Measurements from ENCODE around the gene ABHD2.
"Not testable (repeated sequence)": the region's sequence is repeated elsewhere in the genome, so short reads cannot be mapped to it uniquely, and the experiment has no call there.

Gene ABHD2

GRCh38 chr15:89121414-89121813 lies 33.2 kb downstream of the ABHD2 start:
- DNase-seq (ENCODE audit: low read depth): no peak

GRCh38 chr15:89122505-89123180 lies 34.4 kb downstream of the ABHD2 start:
- DNase-seq (ENCODE audit: low read depth): no peak

GRCh38 chr15:89123181-89123525 lies 34.9 kb downstream of the ABHD2 start:
- no peak for DNase-seq (ENCODE audit: low read depth)

- DNase-seq (ENCODE audit: low read depth): no peak
Observed at GRCh38 chr15:89125088-89125826, 37.0 kb downstream of the ABHD2 start.

GRCh38 chr15:89126009-89126408 lies 37.8 kb downstream of the ABHD2 start:
- no peak for DNase-seq (ENCODE audit: low read depth)

GRCh38 chr15:89127054-89127702 lies 38.9 kb downstream of the ABHD2 start:
- DNase-seq (ENCODE audit: low read depth): no peak

- DNase-seq (ENCODE audit: low read depth): no peak
Observed at GRCh38 chr15:89128320-89129122, 40.3 kb downstream of the ABHD2 start.

GRCh38 chr15:89129123-89129815 lies 41.0 kb downstream of the ABHD2 start:
- peak; percentile 29 for DNase-seq (ENCODE audit: low read depth)

- DNase-seq (ENCODE audit: low read depth): no peak
Observed at GRCh38 chr15:89129816-89130134, 41.5 kb downstream of the ABHD2 start.

- DNase-seq (ENCODE audit: low read depth): peak; percentile 24
Observed at GRCh38 chr15:89130201-89130600, 41.9 kb downstream of the ABHD2 start.

GRCh38 chr15:89131731-89132130 lies 43.5 kb downstream of the ABHD2 start:
- DNase-seq (ENCODE audit: low read depth): no peak

GRCh38 chr15:89132611-89133507 lies 44.6 kb downstream of the ABHD2 start:
- DNase-seq (ENCODE audit: low read depth): peak; percentile 11

GRCh38 chr15:89135387-89136077 lies 47.3 kb downstream of the ABHD2 start:
- DNase-seq (ENCODE audit: low read depth): not testable (repeated sequence)

- no peak for DNase-seq (ENCODE audit: low read depth)
Observed at GRCh38 chr15:89136078-89136806, 48.0 kb downstream of the ABHD2 start.

GRCh38 chr15:89136818-89137772 lies 48.8 kb downstream of the ABHD2 start:
- no peak for DNase-seq (ENCODE audit: low read depth)

- no peak for DNase-seq (ENCODE audit: low read depth)
Observed at GRCh38 chr15:89137926-89138325, 49.7 kb downstream of the ABHD2 start.

- no peak for DNase-seq (ENCODE audit: low read depth)
Observed at GRCh38 chr15:89138999-89139612, 50.9 kb downstream of the ABHD2 start.

Data from stimulated activated CD8-positive, alpha-beta memory T cell treated with anti-CD3 and anti-CD28 coated beads, Interleukin-12 subunit alpha, Interleukin-12 subunit beta, amount 100 ng/mL, for 4 hours (primary cell).